Suppressor macrophage treated with lipopolysaccharide for 4 hours (primary cell): ENCODE data around the gene ADORA2A.

Experiments
- DNase-seq: peaks from one replicate; pipeline ENCODE4 v3.0.0-alpha.2; 2020

The ADORA2A gene

DNA sequence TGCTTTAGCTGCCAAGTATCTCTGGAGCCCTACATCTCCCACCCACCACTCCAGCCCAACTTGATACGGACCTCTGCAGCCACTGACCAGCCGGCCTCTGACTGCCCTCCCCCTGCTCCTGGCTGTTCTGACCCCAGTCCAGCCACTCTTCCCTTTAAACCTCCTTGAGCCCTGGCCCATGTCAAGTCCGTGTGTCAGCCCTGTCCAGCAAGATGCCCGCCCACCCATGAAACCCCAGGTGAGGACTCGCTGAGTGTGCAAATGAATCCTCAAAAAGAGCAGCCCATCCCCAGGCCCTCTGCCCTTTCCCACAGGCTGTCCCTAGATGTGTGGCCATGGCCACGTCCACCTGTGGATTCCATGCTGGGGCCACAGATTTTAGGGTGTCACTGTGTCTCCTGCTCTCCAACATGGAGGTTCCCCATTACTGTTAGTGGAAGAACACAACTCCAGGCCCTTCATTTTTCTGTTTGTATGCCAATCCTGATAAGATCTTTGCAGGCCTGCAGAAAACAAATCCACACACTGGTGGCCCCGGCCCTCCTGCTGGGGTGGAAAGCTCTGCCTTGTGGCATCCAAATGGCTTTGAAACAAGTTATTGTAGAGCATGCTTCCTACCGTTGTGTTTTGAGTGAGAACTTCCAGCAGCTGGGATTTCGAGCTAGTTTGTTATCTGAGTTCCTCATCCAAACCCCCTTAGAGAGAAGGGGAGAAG, 22.7 kb upstream of the ADORA2A start:
- no peak for DNase-seq

DNA sequence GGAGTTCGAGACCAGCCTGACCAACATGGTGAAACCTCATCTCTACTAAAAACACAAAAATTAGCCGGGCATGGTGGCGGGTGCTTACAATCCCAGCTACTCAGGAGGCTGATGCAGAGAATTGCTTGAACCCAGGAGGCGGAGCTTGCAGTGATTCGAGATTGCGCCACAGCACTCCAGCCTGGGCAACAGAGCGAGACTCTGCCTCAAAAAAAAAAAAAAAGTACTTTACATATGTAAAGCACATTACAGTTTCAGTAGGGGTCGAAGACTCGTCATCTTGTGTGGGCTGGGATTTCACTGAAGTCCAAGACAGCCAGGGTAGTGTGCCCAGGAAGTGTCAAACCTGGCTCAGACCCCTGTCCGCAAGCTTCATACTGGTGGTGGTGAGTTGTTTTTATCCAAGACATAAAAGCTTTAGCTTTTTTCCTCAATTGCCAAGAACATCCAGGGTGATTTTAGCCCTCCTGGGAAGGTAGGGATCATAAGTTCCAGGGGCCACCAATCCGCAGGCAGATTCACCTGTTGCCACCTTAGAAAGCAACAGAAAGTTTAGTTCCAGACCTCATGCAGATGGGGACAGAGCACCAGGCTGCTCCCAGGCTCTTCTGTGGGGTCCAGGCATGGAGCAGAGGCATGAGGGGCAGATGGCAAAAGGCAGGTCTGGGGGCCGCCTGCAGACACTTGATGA, 21.6 kb upstream of the ADORA2A start:
- no peak for DNase-seq

DNA sequence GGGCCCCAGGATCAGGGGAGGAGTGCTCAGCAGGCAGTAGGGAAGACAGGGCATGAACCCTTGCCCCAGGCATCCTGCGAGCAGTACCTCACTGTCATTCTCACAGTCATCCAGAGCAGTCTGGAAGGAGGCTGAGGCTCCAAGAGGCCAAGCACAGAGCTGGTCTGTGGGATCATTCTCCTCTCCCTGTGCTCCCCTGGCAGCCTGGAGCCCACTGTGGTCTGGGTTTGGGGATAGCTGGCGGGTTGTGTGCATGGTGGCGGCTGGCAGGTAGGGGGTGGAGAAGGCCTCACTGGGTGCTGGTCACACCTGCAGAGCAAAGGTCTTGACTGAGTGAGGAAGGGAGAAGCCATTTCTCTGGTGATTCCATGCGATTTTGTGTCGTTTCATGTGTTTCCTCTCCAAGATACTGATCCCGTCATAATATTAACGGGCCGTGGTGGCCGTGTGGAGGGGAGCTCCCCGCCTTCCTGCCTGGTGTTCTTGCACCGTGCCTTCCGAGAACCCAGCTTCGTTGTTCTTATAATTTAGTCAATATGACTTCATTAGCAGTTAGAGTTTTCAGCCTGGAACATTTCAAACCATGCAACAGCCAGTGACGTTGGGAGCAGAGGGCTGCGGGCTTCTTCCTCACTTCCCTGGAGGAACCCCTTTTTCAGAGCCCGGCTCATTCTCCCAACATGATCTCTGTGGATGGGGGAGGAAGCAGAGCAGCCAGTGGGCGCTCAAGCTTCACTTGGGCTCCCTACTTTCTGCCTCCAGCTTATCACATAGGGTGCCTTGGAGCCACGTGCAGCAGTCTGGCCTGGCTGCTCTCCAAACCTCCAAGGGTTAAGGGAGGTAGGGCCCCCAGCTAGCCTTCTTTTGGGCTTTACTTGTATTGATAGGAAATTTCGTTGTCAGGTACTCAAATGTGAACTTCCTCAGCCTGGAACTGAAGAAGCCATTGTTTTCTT, 20.8 kb upstream of the ADORA2A start:
- DNase-seq = no peak

DNA sequence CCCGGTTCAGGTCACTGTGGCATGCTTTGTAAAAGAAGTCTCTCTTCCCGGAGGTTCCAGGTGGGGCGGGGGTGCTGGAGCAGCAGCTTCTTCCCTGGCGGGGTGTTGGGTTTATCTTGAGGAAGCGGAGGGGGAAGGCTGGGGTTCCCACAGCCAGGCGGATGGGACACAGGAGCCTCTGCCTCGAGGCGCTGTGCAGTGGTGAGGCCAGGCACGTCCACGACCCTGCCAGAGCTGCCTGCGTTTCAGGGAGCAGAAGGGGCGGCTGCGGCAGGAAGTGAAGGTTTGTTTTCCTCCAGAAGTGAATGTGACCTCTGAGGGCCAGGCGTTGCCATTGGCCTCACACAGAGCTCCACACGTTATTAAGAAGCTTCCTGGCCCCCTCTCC, 20.1 kb upstream of the ADORA2A start:
- DNase-seq = no peak

DNA sequence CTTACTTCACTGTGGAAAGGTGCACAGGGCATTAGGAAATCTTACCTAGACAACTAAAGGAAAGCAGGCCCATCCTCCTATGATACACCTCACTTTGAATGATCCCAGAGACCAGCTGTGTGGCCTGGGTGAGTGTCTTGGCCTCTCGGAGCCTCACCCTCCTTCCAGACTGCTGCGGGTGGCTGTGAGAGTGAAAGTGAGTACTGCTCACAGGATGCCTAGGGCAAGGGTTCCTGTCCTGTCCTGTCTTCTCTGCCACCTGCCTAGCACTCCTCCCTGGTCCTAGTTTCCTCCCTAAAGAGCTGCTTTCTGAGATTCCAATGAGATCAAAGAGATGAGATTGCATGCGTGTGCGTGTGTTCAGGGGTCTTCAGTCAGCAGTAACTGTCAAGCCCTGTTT, 19.5 kb upstream of the ADORA2A start:
- no peak for DNase-seq

DNA sequence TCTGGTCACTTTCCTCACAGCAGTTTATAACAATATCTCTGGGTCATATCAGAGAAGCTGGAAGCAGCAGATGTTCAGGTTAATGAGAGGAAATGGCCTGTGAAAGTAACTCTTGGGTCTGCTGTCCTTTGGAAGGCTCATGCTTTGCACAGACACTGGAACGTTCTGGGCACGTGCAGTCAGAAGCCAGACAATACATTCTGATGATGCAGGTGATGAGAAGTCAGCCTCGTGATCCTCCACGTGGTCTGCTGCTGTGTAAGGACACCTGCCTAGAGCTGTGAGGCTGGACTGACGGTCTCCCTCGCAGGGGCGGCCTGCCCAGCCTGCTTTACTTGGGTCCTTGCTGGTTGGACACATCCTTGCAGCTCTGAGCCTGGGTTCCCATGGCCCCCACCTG, 18.8 kb upstream of the ADORA2A start:
- DNase-seq = no peak

DNA sequence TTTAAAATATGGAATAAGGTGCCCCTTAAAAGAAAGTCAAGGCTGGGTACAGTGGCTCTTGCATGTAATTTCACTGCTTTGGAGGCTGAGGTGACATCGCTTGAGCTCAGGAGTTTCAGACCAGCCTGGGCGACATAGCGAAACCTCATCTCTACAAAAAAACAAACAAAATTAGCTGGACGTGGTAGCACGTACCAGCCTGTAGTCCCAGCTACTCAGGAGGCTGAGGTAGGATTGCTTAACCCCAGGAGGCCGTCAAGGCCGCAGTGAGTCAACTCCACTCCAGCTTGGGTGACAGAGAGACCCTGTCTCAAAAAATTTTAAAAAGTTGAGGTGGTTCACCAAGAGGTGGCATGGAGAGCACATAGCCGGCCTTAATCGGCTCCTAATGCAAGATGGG, 17.7 kb upstream of the ADORA2A start:
- no peak for DNase-seq

DNA sequence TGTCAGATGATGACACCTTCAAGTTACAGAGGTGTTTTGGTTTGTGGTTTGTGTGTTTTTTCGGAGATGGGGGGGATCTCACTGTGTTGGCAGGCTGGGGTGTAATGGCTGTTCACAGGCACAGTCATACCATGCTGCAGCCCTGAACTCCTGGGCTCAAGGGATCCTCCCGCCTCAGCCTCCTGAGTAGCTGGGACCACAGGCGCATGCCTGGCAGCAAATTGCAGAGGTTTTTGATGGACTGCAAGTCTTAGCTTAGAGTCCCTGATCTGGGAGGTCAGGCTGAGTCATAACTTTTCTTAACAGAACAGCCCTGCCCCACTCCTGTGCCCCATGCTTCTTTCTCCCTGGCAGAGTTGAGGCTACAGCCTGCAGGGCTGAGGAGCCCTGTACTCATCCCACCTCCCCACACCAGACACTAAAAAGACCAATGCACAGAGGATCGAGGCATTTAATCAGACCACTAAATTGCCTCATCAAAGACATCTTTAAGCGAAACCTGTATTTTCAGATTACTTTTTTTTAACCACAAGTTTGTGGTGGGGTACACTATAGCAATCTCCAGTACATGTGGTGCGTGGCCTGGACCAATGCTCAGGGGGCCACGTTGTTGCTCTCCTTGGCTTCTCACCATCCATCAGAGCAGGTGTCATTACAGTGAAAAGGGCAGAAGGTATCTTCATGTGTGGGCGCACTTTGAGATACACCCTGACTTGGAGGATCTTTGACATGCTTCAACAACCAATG, 17.1 kb upstream of the ADORA2A start:
- DNase-seq = no peak

DNA sequence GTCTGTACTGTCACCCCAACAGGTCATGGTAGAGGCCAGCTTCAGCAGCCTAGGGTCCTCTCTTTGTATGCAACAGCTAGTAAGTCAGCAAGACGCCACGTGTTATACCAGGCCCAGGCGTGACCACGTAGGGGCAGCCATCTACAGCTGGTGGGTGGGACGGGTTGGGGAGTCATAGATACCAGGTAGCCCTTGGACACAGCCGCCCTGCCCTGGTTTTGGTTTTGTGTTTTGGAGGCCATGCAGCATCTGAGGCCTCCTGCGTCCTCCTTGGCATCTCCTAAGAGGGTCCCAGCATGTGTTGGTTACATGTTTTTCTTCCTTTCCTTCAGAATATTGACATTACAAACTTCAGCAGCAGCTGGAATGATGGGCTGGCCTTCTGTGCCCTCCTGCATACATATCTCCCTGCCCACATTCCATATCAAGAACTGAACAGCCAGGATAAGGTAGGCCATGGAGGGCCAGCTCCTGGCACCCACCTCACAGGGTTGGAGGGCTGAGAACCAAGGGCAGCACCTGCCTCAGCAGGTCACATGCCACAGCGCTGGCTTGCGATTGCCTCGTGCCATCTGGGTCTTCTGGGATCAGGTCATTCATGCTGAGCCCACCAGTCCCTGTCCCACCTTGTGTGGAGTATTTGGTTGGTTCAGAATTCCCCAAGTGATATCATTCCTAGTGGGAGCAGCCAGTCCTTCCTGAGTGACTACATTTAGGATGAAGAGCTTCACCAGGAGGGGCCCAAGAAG, 16.0 kb upstream of the ADORA2A start:
- DNase-seq = no peak

DNA sequence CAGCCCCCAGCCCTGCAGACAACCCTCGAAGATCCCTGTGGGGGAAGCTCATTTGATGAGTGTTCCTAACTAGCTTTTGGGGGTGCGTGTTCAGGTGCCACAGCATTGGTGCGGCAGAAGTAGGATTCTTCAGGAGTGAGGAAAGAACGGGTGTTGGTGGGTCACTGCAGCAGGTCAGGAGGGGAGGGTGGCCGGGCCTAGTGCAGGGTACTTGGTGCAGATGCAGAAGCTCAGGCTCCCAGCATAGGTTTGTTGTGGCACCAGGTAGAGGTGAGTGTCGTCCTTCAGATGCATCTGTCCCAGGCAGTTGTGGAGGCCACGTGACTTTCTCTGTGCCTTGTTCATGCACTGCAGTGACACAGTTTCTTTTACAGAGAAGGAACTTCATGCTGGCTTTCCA, 15.1 kb upstream of the ADORA2A start:
- DNase-seq = no peak

DNA sequence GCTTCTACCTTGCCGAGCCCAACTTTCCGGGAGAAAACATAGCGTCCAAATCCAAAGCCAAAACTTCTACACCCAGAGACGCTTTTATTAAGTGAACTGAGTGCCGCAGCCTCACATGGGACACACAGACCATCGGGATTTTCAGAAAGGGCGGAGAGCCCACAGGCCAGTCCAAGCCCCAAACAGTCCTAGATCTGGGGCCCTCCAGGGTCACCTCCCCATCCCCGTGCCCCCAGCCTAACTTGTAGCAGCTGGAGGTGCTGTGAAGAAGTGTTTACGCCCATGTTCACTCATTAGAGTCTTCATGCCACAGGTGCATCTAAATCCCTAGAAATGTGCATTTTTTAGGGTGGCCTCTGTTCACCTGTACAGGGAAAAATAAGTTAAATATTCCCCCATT, 14.1 kb upstream of the ADORA2A start:
- DNase-seq = no peak

DNA sequence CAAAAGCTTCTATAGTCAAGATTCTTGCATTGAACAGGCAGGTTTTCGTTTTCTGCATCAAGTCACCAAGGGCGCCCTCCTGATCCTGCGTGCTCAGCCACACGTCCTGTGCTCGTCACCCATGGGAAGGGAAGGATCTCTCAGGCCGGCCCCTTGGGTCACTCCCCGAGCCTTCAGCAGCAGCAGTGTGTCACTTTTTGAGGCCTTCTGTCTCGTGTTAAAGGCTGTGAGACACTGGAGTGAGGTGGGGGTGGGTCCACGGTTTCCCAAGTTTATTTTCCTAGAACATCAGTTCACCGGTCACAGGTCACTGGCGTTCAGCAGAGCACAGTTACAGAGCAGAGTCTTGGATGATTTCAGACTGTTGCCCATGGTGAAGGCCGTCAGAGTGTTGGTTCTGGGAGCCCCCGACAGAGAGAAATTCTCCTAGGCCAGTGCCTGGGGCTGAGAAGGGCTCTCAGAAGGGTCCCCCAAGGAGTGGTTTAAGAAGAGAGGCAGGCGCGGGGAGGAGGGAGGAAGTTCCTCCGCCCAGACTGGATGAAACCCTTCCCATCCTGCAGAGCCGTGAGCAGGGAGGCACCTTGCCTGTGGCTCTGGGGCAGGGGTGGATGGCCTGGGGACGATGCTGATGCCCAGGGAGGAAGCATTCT, 13.5 kb upstream of the ADORA2A start:
- no peak for DNase-seq

DNA sequence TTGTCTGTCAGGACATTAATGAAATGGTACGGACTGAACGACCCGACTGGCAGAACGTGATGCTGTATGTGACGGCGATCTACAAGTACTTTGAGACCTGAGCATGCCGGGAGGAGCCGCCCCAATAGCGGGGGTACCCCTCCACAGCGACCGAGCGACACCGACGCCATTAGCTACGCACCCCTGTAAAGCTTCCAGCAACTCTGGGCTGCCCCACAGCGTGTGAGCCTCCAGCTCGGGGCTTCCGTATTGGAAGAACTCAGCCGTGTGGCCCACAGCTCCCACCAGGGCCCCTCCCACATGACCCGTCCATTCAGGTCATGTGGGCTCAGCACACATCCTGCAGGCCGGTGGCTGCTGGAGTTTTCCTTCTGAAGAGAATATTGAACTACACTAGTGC, 12.9 kb upstream of the ADORA2A start:
- no peak for DNase-seq

DNA sequence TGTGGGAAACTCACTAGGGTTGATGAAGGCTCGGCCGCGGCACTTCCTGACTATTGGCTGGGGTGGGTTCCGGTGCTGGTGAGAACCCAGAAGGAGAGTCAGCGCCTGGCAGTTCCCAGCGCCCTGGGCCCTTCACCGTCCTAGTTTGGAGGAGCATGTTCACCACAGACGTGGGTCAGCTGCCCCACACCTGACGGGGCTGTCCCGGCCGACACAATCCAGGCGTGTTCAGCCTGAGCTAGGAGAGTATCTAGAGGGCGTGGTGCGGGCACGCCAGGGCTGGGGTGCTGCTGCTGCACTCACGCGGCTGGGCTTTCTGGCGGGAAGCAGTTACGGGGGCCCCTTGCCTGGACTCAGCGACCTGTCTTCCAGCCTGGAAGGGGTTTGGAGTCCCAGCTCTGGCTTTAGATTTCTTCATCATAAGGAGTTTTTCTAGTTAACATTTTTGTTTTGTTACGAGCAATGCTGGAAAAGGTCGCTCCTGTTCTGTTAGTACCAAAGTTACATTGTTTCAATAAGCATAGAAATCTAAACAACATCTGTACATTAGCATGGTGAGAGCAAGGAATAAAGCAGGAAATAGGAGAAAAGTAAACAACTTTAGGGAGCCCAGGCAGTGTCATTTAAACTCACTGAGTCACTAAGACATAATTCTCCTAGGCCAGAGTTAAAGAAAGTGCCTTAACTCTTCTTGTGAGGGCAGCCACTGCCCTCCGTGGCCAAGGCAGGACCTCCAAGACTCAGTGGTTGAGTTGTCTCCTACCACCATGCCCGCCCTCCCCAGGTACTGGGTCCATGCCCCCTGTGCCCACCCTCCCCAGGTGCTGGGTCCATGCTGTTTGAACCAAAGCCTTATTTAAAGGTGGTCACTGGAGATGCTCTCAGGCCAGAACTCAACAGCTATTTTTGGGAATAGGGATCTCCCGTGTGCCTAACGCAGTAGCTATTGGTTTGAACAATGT, 12.1 kb upstream of the ADORA2A start:
- DNase-seq = no peak

DNA sequence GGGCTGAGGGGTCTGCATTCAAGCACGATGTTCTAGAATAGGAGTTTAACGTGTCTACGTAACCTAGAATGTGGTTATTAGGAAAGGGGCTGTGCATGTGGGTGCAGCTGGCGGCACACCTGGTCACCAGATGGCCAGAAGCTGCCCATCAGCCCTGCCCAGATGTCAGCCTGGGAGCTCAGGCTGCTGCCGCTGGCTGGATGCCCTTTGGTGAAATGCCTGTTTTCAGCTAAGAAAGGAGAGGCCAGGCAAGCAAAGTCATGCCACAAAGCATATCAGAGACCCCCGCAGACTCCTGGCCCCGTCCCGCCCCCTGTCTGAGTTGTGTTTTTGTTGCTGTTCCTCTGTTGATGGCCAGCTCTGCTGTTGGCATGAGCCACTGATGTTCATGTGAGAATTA, 11.3 kb upstream of the ADORA2A start:
- DNase-seq = no peak

DNA sequence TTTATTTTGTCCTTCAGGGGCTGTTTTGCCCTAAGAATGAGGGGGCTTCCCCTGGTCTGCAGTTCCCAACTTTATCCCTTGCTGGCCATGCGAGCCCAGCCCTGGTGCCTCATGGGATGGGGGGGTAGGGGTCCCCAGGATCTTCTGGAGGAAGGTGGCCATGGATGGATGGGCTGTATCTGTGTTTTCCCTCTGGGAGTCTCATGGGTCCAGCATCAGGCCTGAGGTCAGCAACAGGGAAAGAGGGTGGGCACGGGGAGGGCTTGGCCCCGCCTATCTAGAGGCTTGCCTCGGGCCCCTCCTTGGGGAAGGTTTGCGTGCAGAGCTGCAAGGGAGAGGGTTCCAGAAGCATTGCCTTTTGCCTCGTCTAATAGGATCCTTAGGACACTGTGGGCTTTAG, 10.8 kb upstream of the ADORA2A start:
- no peak for DNase-seq

DNA sequence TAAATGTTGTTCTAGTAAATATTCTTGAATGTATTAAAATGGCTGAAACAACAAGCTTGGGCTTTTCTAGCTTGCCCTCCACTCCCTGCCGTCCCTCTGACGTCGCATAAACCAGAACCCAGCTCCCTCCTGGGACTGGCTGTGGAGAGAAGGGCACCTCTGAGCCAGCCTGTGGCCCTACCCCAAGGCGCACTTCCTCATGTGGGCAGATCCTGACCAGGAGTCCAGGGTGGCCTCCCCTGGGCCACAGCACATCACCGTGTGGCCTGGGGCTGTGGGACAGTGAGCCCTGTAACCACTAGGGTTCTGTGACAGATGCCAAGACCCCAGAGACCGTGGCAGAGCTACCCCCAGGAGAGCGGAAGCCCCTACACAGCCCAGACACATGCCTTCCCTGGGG, 10.2 kb upstream of the ADORA2A start:
- DNase-seq = no peak

DNA sequence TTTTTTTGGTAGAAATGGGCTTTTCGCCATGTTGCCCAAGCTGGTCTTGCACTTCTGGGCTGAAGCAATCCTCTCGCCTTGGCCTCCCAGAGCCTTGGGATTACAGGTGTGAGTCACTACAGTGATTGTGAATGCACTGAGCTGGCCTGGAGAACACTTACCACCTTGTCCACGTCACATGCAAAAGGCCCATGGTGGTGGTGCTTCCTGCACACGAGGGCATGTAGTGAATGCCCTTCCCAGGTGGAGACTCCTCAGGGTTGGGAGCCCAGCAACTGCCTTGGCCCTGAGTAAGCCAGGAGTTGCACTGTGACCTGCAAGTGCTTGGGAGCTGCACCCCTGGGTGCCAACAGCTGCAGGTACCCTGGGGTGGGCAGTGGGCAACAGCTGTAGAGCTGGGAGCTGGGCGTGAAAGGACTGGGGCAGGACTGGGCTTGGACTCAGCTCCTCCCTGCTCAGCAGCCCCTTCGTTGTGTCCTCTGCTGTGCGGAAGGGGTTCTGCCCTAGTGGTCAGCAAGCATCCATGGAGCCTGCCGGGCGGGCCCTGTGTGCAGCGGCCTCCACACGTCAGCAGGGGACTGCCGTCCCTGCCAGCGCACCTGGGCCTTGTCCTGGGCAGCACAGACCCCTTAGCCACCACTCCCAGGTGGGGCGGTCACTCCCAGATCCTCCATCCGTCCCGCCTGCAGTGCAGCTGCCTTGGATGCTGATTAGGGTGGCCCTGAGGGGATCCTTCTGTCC, 9.3 kb upstream of the ADORA2A start:
- no peak for DNase-seq

DNA sequence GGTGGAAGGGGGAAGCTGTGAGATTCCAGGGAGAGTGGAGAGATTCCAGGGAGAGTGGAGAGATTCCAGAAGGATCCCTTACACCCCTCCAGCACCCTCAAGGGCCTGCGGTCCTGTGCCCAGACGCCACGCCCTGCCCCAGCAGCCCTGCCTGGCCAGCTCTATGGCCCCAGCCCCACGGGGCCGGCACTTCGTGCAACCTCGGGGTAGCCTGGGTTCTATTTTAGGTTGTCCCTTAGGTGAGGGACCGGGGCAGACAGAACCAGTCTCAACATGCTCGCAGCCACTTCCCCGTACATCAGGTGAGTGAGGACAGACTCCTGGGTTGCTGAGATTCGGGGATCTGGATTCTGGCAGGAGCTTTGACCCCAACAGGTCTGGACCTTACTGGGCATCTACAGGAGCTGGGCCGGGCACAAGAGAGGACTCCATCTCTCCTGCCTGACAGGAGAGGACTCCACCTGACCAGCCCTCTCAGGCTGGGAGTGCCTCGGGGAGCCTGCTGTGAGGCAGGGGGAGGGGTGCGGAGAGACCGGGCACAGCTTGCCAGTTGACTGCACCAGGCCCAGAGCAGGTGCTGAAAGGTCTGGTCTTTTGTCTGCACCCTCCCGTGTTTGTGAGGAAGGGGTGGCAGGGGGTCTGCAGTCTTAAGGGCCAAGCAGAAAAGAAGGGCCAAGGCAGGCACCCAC, 8.5 kb upstream of the ADORA2A start:
- DNase-seq = no peak
